Activated T-helper 2 cell treated with anti-CD3 and anti-CD28 coated beads, Interferon-gamma antibody, Interleukin-2, Interleukin-4, amounts not matched to agents 10 μg/mL and 5 μg/mL and 100 μg/mL, durations not matched to agents 14 hours and 24 hours and 36 hours (primary cell): Measurements from ENCODE around the gene ZNF626. TPM values are rescaled to one million over a fixed set of nuclear protein-coding genes. Genes with fewer than 3 reads are reported as not detected.

Source experiments
- DNase-seq: peaks from one replicate; pipeline ENCODE4 v3.0.0; 2021; ENCODE audit warnings: low spot score
- H3K27ac Mint-ChIP-seq: one replicate; pipeline ENCODE4 v1.8.0; 2021; ENCODE audit warnings: mixed read lengths
- H3K27me3 Mint-ChIP-seq: one replicate; pipeline ENCODE4 v1.8.0; 2021; ENCODE audit warnings: low read depth, mixed read lengths
- H3K36me3 Mint-ChIP-seq: one replicate; pipeline ENCODE4 v1.8.0; 2021; ENCODE audit warnings: low read depth, mixed read lengths
- H3K4me1 Mint-ChIP-seq: one replicate; pipeline ENCODE4 v1.8.0; 2021; ENCODE audit warnings: low read depth, mixed read lengths
- H3K4me3 Mint-ChIP-seq: one replicate; pipeline ENCODE4 v1.8.0; 2021; ENCODE audit warnings: low read depth, mild to moderate bottlenecking, moderate library complexity, mixed read lengths
- H3K9me3 Mint-ChIP-seq: one replicate; pipeline ENCODE4 v1.8.0; 2021; ENCODE audit warnings: mixed read lengths
- intact Hi-C: fragments of 100-400 bp; cut with micrococcal nuclease; formaldehyde crosslinking; loops from one replicate; pipeline ENCODE4 v1.15.1; 2023
- total RNA-seq: library from RNA; stranded (reverse); gene quantifications from 2 replicates; pipeline ENCODE4 v1.2.3, GENCODE V29; 2022

The ZNF626 gene
- total RNA-seq, 1 donor from 2014 or later, result 1.3 TPM

DNA sequence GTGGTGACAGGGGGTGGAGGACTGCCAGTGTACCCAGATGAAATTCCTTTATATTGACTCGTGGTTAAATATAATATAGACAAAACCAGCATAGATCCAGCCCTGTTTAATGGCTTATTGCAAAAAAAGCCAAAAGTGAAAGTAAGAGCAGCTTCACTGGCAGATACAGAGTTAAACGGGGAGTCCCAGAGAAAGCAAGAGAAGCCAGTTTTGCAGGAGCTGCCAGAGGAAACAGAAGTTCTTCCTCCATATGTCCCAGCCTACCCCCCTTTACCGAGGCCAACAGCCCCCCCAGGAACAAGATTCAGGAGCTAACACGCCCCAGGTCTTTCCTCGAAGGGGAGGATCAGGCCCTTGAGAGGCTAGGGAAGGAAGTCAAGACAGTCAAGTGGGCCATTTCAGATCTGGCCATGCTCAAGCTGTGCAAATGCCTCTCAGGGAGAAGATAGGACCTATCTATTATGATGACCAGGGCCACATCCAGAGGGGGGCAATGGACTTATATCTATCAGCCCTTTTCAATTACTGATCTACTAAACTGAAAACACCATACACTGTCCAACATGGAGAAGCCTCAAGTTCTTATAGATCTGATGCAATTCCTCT, 48.6 kb downstream of the ZNF626 start:
- intact Hi-C loops, result no loop called here
- peaks cover 79% of the 10 kb centered on the region for H3K9me3 Mint-ChIP-seq
- no peak overlapping the region for H3K27ac Mint-ChIP-seq
- DNase-seq, result no peak
- no peaks in the 10 kb centered on the region for H3K4me1 Mint-ChIP-seq
- no peaks in the 10 kb centered on the region for H3K36me3 Mint-ChIP-seq
- H3K4me3 Mint-ChIP-seq, result no peak overlapping the region
- H3K27me3 Mint-ChIP-seq, result no peaks in the 10 kb centered on the region

DNA sequence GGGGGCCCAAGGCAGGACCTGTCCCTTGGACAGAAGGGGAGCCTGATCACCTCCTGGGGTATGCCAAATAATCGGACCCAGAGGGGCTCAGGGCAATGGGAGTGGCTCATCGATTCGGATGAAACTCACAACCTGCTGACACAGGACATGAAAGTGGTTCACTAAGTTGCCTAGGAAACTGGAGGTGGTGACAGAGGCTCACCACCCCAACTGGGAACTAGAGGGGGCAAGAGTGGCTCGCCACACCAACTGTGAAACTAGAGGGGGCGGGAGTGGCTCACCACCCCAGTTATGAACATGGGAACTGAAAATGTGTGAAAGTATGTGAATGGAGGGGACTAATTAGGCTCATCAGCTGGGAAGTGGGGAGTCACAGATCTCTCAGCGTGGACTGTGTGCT, 49.5 kb downstream of the ZNF626 start:
- H3K9me3 Mint-ChIP-seq, result peaks cover 76% of the 10 kb centered on the region
- H3K27me3 Mint-ChIP-seq, result no peaks in the 10 kb centered on the region
- no peaks in the 10 kb centered on the region for H3K36me3 Mint-ChIP-seq
- intact Hi-C loops, result no loop called here
- no peak overlapping the region for H3K27ac Mint-ChIP-seq
- no peak overlapping the region for H3K4me3 Mint-ChIP-seq
- H3K4me1 Mint-ChIP-seq, result no peaks in the 10 kb centered on the region
- DNase-seq, result no peak

DNA sequence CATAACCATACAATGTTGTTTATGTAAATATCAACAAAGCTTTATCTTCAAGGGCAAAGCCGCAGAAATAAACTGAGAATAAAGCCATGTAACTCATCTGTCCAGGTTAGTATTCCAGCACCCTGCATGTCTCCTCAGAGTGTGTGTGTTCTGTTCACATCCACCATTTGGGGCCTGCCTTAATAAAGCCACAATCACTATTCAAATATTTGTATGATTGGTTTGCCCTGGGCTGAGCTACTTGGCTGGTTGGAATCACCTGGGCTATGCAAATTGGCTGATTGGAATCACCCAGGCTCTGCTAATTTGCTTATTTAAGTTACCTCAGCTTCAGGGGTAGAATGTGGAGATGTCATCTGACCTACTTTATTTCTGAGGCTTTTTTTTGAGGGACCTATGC, 53.4 kb downstream of the ZNF626 start:
- intact Hi-C loops, result no loop called here
- Mint-ChIP-seq H3K9me3 (peaks cover 64% of the 10 kb centered on the region), H3K27me3 (no peaks in the 10 kb centered on the region)

More for the DNA sequence above, 53.4 kb downstream of the ZNF626 start:
- H3K4me3 Mint-ChIP-seq, result no peak overlapping the region
- no peaks in the 10 kb centered on the region for H3K36me3 Mint-ChIP-seq
- H3K27ac Mint-ChIP-seq, result no peak overlapping the region
- DNase-seq, result no peak
- H3K4me1 Mint-ChIP-seq, result no peaks in the 10 kb centered on the region

Other genes starting within 250 kb of the ZNF626 start
- 7.0 TPM in 2 replicates for gene ZNF737, start 95.8 kb downstream of the ZNF626 start, total RNA-seq
- 8.1 and 8.8 TPM in 2 replicates for gene ZNF66, start 114.7 kb upstream of the ZNF626 start, total RNA-seq